ENCODE data around the gene RBM15B.

The RBM15B gene

DNA sequence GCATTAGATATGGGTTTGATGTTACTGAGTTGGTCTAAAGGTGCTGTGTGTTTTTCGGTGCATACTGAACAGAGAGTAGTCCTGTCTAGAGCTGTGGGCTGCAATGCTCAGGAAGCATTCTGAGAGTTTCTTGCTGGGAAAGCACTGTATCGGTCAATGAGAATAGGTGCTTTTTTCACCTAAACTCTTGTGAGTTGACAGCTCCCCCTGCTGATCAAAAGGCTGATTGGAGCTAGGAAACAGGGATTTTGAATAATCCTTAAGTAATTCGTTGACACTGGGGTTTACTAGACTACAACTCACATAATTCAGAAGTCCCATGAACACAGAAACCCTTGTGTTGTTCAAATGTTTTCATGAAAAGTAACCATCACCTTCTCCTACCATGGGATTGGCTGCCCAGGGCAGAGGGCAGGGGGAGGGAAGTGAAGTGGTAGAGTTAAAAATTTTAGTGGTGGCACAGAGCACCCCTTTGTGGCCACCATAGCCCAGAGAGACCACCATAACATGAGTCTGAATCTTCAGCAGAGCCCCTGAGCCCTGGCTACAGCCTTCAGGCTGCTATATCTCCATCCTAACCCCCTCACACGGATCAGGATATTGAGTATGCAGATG lies 19.0 kb upstream of the RBM15B start:
- TF ChIP-seq, protein P1, sequence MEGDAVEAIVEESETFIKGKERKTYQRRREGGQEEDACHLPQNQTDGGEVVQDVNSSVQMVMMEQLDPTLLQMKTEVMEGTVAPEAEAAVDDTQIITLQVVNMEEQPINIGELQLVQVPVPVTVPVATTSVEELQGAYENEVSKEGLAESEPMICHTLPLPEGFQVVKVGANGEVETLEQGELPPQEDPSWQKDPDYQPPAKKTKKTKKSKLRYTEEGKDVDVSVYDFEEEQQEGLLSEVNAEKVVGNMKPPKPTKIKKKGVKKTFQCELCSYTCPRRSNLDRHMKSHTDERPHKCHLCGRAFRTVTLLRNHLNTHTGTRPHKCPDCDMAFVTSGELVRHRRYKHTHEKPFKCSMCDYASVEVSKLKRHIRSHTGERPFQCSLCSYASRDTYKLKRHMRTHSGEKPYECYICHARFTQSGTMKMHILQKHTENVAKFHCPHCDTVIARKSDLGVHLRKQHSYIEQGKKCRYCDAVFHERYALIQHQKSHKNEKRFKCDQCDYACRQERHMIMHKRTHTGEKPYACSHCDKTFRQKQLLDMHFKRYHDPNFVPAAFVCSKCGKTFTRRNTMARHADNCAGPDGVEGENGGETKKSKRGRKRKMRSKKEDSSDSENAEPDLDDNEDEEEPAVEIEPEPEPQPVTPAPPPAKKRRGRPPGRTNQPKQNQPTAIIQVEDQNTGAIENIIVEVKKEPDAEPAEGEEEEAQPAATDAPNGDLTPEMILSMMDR (IDR thresholded peaks at IDR 0.05; ENCODE audit: low read depth, low read length), result peak; percentile 62
- H3K4me3 ChIP-seq (ENCODE audit: low read depth, low read length), result no peak overlapping the region

GRCh38 chr3:51373658-51374421 lies 17.2 kb upstream of the RBM15B start:
- TF ChIP-seq, protein P1 (IDR thresholded peaks at IDR 0.05; ENCODE audit: low read depth, low read length), result no peak
- no peak overlapping the region for H3K4me3 ChIP-seq (ENCODE audit: low read depth, low read length)

DNA sequence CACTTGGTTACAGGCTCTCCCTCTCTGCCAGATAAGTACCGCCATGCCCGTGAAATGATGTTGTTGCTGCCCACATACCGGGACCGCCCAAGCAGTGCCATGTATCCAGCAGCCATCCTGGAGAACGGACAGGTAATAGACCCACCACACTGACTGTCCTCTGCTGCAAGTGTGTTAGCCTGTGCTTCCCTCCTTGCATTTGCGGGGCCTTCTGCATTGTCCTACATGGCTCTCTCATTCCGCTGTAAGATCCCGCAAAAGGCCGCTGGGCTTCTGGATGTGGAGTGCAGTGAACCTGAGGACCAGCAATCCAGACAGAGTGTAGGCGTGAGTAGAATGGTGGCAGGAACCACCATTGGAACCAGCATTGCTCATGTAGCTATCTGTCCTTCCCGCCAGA lies 16.6 kb upstream of the RBM15B start:
- no peak overlapping the region for H3K4me3 ChIP-seq (ENCODE audit: low read depth, low read length)
- TF ChIP-seq, protein P1 (IDR thresholded peaks at IDR 0.05; ENCODE audit: low read depth, low read length), result no peak

DNA sequence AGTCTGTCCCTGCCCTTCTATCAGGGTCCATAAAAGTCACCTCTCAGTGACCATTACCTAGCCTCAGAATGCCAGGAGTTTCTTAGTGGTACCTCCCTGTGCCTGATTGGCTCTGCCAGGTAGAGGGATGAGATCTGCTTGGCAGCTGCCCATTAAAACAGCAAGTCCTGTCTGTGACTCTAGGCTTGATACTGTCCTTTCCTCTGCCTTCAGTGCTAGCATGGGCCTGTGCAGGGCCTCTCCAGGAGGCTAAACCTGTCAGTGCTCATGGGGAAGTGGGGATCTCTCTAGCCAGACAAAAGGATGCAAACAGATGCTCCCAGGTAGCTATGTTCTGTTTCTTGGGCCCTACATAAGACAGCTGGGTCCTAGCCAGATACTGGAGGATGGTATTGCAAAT lies 15.9 kb upstream of the RBM15B start:
- TF ChIP-seq, protein P1 (IDR thresholded peaks at IDR 0.05; ENCODE audit: low read depth, low read length), result no peak
- H3K4me3 ChIP-seq (ENCODE audit: low read depth, low read length), result no peak overlapping the region

DNA sequence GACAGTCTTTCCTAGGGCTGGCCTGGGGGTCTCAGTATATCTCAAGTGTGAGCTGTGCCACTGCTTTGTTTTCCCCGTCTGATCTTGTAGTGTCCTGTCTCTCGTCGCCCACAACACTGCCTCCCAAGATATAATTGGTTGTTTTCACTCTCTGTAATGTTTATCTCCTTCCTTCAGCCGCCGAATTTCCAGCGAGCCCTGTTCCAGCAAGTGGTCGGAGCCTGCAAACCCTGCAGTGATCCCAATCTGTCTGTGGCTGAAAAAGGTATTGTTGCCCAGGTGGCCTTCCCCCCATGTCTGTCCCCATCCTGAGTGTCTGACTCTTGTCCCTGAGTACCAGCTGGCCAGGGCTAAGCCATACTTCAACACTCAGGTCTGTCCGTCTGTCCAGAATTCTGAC lies 15.5 kb upstream of the RBM15B start:
- H3K4me3 ChIP-seq (ENCODE audit: low read depth, low read length), result no peak overlapping the region
- TF ChIP-seq, protein P1 (IDR thresholded peaks at IDR 0.05; ENCODE audit: low read depth, low read length), result no peak

- no peak overlapping the region for H3K4me3 ChIP-seq (ENCODE audit: low read depth, low read length)
- TF ChIP-seq, protein P1 (IDR thresholded peaks at IDR 0.05; ENCODE audit: low read depth, low read length), result no peak
These were observed 13.0 kb upstream of the RBM15B start for GRCh38 chr3:51378065-51378464.

- H3K4me3 ChIP-seq (ENCODE audit: low read depth, low read length), result no peak overlapping the region
- TF ChIP-seq, protein P1 (IDR thresholded peaks at IDR 0.05; ENCODE audit: low read depth, low read length), result no peak
These were observed 12.4 kb upstream of the RBM15B start for GRCh38 chr3:51378726-51379125.

Data from WI38 (cell line).